IMR-90 (cell line): ENCODE results near the gene KMT2E. TPM values are rescaled to one million over a fixed set of nuclear protein-coding genes. Genes with fewer than 3 reads are reported as not detected.

Source experiments
- ATAC-seq: fragments of 200-7000 bp; cut with Tn5 transposase; 2 replicates; pipeline ENCODE4 v1.9.1; 2020; ENCODE audit warnings: low read depth, mild to moderate bottlenecking, moderate library complexity
- BruUV-seq: library from RNA; stranded (reverse); fragments of 400-500 nt; replicated peaks from 2 replicates; lab custom pipeline; 2021; lab: Mats Ljungman, UMichigan
- CTCF ChIA-PET: fragments of 300-600 bp; formaldehyde crosslinking; extraction: SDS; loops from one replicate; lab custom pipeline; 2021; ENCODE audit warnings: antibody characterized with exemption; lab: Yijun Ruan, JAX
- POLR2A ChIA-PET: fragments of 300-600 bp; sonication (Branson Sonifier 250); formaldehyde crosslinking; loops from one replicate; lab custom pipeline; 2022; ENCODE audit warnings: antibody characterized with exemption; ENCODE audit not compliant: unreplicated experiment; lab: Charles Lee
- DNase-seq: peaks from one replicate; pipeline ENCODE4 v3.0.0; 2013
- H2AFZ ChIP-seq: replicated peaks from 2 replicates; pipeline ENCODE3; 2013; ENCODE audit warnings: low read length, mild to moderate bottlenecking; ENCODE audit not compliant: poor library complexity
- H2AK5ac ChIP-seq: 2 replicates; pipeline ENCODE4 v1.6.1; 2013; ENCODE audit warnings: low read depth, low read length, inconsistent platforms
- H2AK9ac ChIP-seq: replicated peaks from 2 replicates; pipeline ENCODE3; 2013; ENCODE audit warnings: mild to moderate bottlenecking, low read depth, low read length, moderate library complexity; ENCODE audit not compliant: poor library complexity
- H2BK120ac ChIP-seq: 2 replicates; pipeline ENCODE4 v1.6.1; 2013; ENCODE audit warnings: low read depth, low read length, inconsistent platforms
- H2BK15ac ChIP-seq: 3 replicates; pipeline ENCODE4 v1.6.1; 2013; ENCODE audit warnings: low read depth, low read length, inconsistent platforms
- H2BK20ac ChIP-seq: 2 replicates; pipeline ENCODE4 v1.6.1; 2013; ENCODE audit warnings: low read depth, mild to moderate bottlenecking, inconsistent platforms, low read length, moderate library complexity
- H2BK5ac ChIP-seq: 2 replicates; pipeline ENCODE4 v1.6.1; 2013; ENCODE audit warnings: mild to moderate bottlenecking, low read depth, low read length, inconsistent platforms; ENCODE audit not compliant: poor library complexity, severe bottlenecking
- H3K14ac ChIP-seq: replicated peaks from 2 replicates; pipeline ENCODE4 v1.6.1; 2013; ENCODE audit warnings: low read depth, low read length, inconsistent platforms
- H3K18ac ChIP-seq: 2 replicates; pipeline ENCODE4 v1.6.1; 2013; ENCODE audit warnings: low read depth, low read length, control low read depth
- H3K23ac ChIP-seq: 2 replicates; pipeline ENCODE4 v1.6.1; 2013; ENCODE audit warnings: low read depth, low read length, inconsistent platforms
- H3K27ac ChIP-seq: 2 replicates; pipeline ENCODE4 v1.5.1; 2013; ENCODE audit warnings: mild to moderate bottlenecking, control low read depth, low read length; ENCODE audit not compliant: insufficient read depth
- H3K27me3 ChIP-seq: 2 replicates; pipeline ENCODE4 v1.6.1; 2013; ENCODE audit warnings: low read length; ENCODE audit not compliant: control insufficient read depth, insufficient read depth
- H3K36me3 ChIP-seq: 2 replicates; pipeline ENCODE4 v1.6.1; 2013; ENCODE audit warnings: low read length, mixed read lengths; ENCODE audit not compliant: control insufficient read depth, insufficient read depth
- H3K4ac ChIP-seq: 2 replicates; pipeline ENCODE4 v1.6.1; 2013; ENCODE audit warnings: low read depth, low read length, inconsistent platforms
- H3K4me1 ChIP-seq: 2 replicates; pipeline ENCODE4 v1.6.1; 2013; ENCODE audit warnings: low read length, mixed read lengths; ENCODE audit not compliant: control insufficient read depth, insufficient read depth
- H3K4me2 ChIP-seq: 2 replicates; pipeline ENCODE4 v1.6.1; 2013; ENCODE audit warnings: low read depth, mild to moderate bottlenecking, control low read depth, low read length, moderate library complexity
- H3K4me3 ChIP-seq: 2 replicates; pipeline ENCODE4 v1.5.1; 2013; ENCODE audit warnings: low read depth, mild to moderate bottlenecking, control low read depth, low read length, moderate library complexity; ENCODE audit not compliant: insufficient read depth
- H3K56ac ChIP-seq: 2 replicates; pipeline ENCODE4 v1.6.1; 2013; ENCODE audit warnings: low read length, inconsistent platforms; ENCODE audit not compliant: insufficient read depth; ENCODE audit errors: extremely low read depth
- H3K79me1 ChIP-seq, 2 experiments: 2 replicates each; pipeline ENCODE4 v1.6.1; 2013; ENCODE audit warnings: low read length in 2 of 2, inconsistent platforms in 1 of 2, low read depth in 1 of 2
- H3K9ac ChIP-seq: 2 replicates; pipeline ENCODE4 v1.6.1; 2013; ENCODE audit warnings: low read depth, low read length, control low read depth
- H3K9me1 ChIP-seq: 2 replicates; pipeline ENCODE4 v1.6.1; 2013; ENCODE audit warnings: low read length, inconsistent platforms; ENCODE audit not compliant: insufficient read depth
- H3K9me3 ChIP-seq: 2 replicates; pipeline ENCODE4 v1.6.1; 2013; ENCODE audit warnings: low read length; ENCODE audit not compliant: control insufficient read depth, insufficient read depth
- H4K20me1 ChIP-seq: 2 replicates; pipeline ENCODE4 v1.6.1; 2013; ENCODE audit warnings: low read length, inconsistent platforms; ENCODE audit not compliant: insufficient read depth
- H4K5ac ChIP-seq: 2 replicates; pipeline ENCODE4 v1.6.1; 2013; ENCODE audit warnings: mild to moderate bottlenecking, low read depth, low read length, control low read depth
- H4K8ac ChIP-seq, 2 experiments: 2 replicates each; pipeline ENCODE4 v1.6.1; 2013; ENCODE audit warnings: low read depth in 2 of 2, low read length in 2 of 2, control low read depth in 1 of 2, inconsistent platforms in 1 of 2
- H4K91ac ChIP-seq: 2 replicates; pipeline ENCODE4 v1.6.1; 2013; ENCODE audit warnings: low read depth, low read length, inconsistent platforms; ENCODE audit not compliant: insufficient read depth
- CEBPB ChIP-seq: IDR thresholded peaks from 2 replicates; pipeline ENCODE4 v1.6.1; 2012; ENCODE audit warnings: low read depth, low read length, improper control_type of control experiment
- FOS ChIP-seq: fragments of 150-350 bp; IDR thresholded peaks from 2 replicates; pipeline ENCODE4 v1.6.1; 2016; ENCODE audit warnings: low read depth, low read length
- MAFK ChIP-seq: IDR thresholded peaks from 2 replicates; pipeline ENCODE4 v1.6.1; 2012; ENCODE audit warnings: low read depth, low read length, improper control_type of control experiment
- MXI1 ChIP-seq: IDR thresholded peaks from 2 replicates; pipeline ENCODE4 v1.6.1; 2012; ENCODE audit warnings: low read depth, mild to moderate bottlenecking, low read length, moderate library complexity, borderline replicate concordance
- NFE2L2 ChIP-seq: fragments of 150-350 bp; IDR thresholded peaks from 2 replicates; pipeline ENCODE4 v1.6.1; 2016; ENCODE audit warnings: low read depth, mild to moderate bottlenecking, low read length
- POLR2A ChIP-seq: IDR thresholded peaks from 2 replicates; pipeline ENCODE4 v1.6.1; 2012; ENCODE audit warnings: mild to moderate bottlenecking, low read depth, low read length
- RAD21 ChIP-seq: IDR thresholded peaks from 2 replicates; pipeline ENCODE4 v1.6.1; 2012; ENCODE audit warnings: low read length, improper control_type of control experiment
- RCOR1 ChIP-seq: IDR thresholded peaks from 2 replicates; pipeline ENCODE4 v1.6.1; 2012; ENCODE audit warnings: mild to moderate bottlenecking, low read length, improper control_type of control experiment; ENCODE audit not compliant: insufficient replicate concordance
- RFX5 ChIP-seq: IDR thresholded peaks from 2 replicates; pipeline ENCODE4 v1.8.0; 2012; ENCODE audit warnings: low read depth, mild to moderate bottlenecking, low read length, moderate library complexity
- USF2 ChIP-seq: fragments of 150-350 bp; IDR thresholded peaks from 2 replicates; pipeline ENCODE4 v1.6.1; 2017; ENCODE audit warnings: mild to moderate bottlenecking, antibody characterized with exemption, low read length, low read depth
- WGBS, 2 experiments: methylation state at CpG; one replicate each; pipeline versions ENCODE4 v1.1.5 to v1.1.7; 2013; ENCODE audit warnings: missing lambda C conversion rate in 2 of 2; ENCODE audit not compliant: insufficient read length in 1 of 2; ENCODE audit errors: extremely low coverage in 2 of 2; 5-methylcytosine and 5-hydroxymethylcytosine counted together
- dilution Hi-C: fragments of 300-500 bp; cut with HindIII; formaldehyde crosslinking; loops from one replicate; pipeline ENCODE4 v1.14.3; 2018; ENCODE audit warnings: low sequenced_read_pairs; ENCODE audit not compliant: unreplicated experiment
- in situ Hi-C: fragments of 300-500 bp; cut with MboI; formaldehyde crosslinking; loops from 3 replicates; pipeline ENCODE4 v1.14.3; 2019; ENCODE audit warnings: low sequenced_read_pairs, inconsistent platforms, mixed read lengths
- intact Hi-C: fragments of 100-400 bp; cut with micrococcal nuclease; formaldehyde crosslinking; loops from 2 replicates; pipeline ENCODE4 v1.10.0; 2022
- polyA plus RNA-seq, 3 experiments: library from polyadenylated mRNA; depleted of rRNA; stranded (reverse); fragments of >200 nt; gene quantifications; 2 replicates each; pipeline ENCODE4 v1.2.3, GENCODE V29; 2012; ENCODE audit warnings: low replicate concordance in 1 of 3
- total RNA-seq: library from RNA; depleted of rRNA; stranded (reverse); fragments of >200 nt; gene quantifications from 2 replicates; pipeline ENCODE4 v1.2.3, GENCODE V29; 2012
- TF ChIP-seq, protein P1 (sequence below): conservative IDR thresholded peaks from 2 replicates; pipeline ENCODE4 v1.5.1; 2012; ENCODE audit warnings: mild to moderate bottlenecking, low read depth, low read length, improper control_type of control experiment

KMT2E gene
- total and polyA plus RNA-seq, 2 of the 4 experiments (the other 2 are of a cell fraction) = 16.8 to 79.2 TPM

- H2BK15ac ChIP-seq = no peak overlapping the region
- no peaks in the 10 kb centered on the region for H3K9me3 ChIP-seq
- H3K4me1 ChIP-seq = peaks cover 5% of the 10 kb centered on the region; the same call in 1 of the 2 replicates
- H2BK20ac ChIP-seq = no peak overlapping the region
- no peak overlapping the region for H3K9ac ChIP-seq
- no peak overlapping the region for H3K23ac ChIP-seq
- in situ Hi-C loops = no loop called here
- H3K4ac ChIP-seq = no peak overlapping the region
- no peaks in the 10 kb centered on the region for H3K27me3 ChIP-seq
- no peak overlapping the region for H3K4me3 ChIP-seq
- H2BK120ac ChIP-seq = no peak overlapping the region
- ATAC-seq (peak; percentile 8; the same call in 1 of the 2 replicates), DNase-seq (no peak)
- H3K56ac ChIP-seq = no peak overlapping the region
- H3K79me1 ChIP-seq = peaks cover 16 to 34% of the 10 kb centered on the region in 2 experiments
- ChIA-PET POLR2A (interaction anchor here (0.5 kb wide), 1 partner anchor 12 kb away, joined by 16 read pairs; no protein-coding TSS in a partner anchor), CTCF (no interaction called here)
- H3K36me3 ChIP-seq = peaks cover 45% of the 10 kb centered on the region
- H2AK5ac ChIP-seq = no peak overlapping the region
- H3K27ac ChIP-seq = no peak overlapping the region
- no peak overlapping the region for H4K91ac ChIP-seq
- no peak overlapping the region for H3K14ac ChIP-seq
- H3K4me2 ChIP-seq = no peak overlapping the region
- no peak overlapping the region for H2AFZ ChIP-seq
- peak overlapping the region; percentile 79 for H2AK9ac ChIP-seq
- no peak overlapping the region for H2BK5ac ChIP-seq
- H3K18ac ChIP-seq = no peak overlapping the region
- peaks cover 21% of the 10 kb centered on the region for H4K20me1 ChIP-seq
- intact Hi-C loops = no loop called here
- no peak overlapping the region for H4K8ac ChIP-seq
- TF ChIP-seq FOS = no peak
- no peak for TF ChIP-seq RCOR1
- no peak for TF ChIP-seq CEBPB
- TF ChIP-seq RAD21 = no peak
- TF ChIP-seq USF2 = no peak; the same call in 1 of the 2 replicates
- no peak for TF ChIP-seq POLR2A
- TF ChIP-seq RFX5 = no peak
- TF ChIP-seq NFE2L2 = no peak
- TF ChIP-seq MAFK = no peak
- TF ChIP-seq MXI1 = no peak
- TF ChIP-seq, protein P1, sequence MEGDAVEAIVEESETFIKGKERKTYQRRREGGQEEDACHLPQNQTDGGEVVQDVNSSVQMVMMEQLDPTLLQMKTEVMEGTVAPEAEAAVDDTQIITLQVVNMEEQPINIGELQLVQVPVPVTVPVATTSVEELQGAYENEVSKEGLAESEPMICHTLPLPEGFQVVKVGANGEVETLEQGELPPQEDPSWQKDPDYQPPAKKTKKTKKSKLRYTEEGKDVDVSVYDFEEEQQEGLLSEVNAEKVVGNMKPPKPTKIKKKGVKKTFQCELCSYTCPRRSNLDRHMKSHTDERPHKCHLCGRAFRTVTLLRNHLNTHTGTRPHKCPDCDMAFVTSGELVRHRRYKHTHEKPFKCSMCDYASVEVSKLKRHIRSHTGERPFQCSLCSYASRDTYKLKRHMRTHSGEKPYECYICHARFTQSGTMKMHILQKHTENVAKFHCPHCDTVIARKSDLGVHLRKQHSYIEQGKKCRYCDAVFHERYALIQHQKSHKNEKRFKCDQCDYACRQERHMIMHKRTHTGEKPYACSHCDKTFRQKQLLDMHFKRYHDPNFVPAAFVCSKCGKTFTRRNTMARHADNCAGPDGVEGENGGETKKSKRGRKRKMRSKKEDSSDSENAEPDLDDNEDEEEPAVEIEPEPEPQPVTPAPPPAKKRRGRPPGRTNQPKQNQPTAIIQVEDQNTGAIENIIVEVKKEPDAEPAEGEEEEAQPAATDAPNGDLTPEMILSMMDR = no peak
- dilution Hi-C loops = no loop called here
- 96% methylated on average over 6 of the region's 11 CpGs; no CpG with 5 or more reads in 1 of the 2 experiments for WGBS, 2 experiments
- peak overlapping the region; percentile 63; the same call in 1 of the 2 replicates for H4K5ac ChIP-seq
- H3K9me1 ChIP-seq = no peaks in the 10 kb centered on the region; the same call in 1 of the 2 replicates
- no TSS peak for BruUV-seq
Measured at GRCh38 chr7:105112440-105113418, 98.7 kb downstream of the KMT2E start.
